Gastrocnemius medialis (tissue), 4 donors: Measurements from ENCODE around the gene PTPN3. TPM values are rescaled to one million over a fixed set of nuclear protein-coding genes. Genes with fewer than 3 reads are reported as not detected.

ENCODE experiments used
- ATAC-seq, 2 donors: fragments of 150-250 bp; one replicate each; pipeline ENCODE4 v1.9.1; 2016
- DNase-seq, 2 donors: peaks; one replicate each; pipeline ENCODE4 v3.0.0-alpha.2; 2019
- H3K27ac ChIP-seq, 4 donors: fragments of 200-600 bp; sonication (generic); 1 replicate in 1 of 4; 2 replicates in 3 of 4; pipeline ENCODE4 v1.5.1; 2016 to 2018; ENCODE audit warnings: mild to moderate bottlenecking in 2 of 4, moderate library complexity in 1 of 4
- H3K27me3 ChIP-seq, 3 donors: fragments of 200-600 bp; sonication (generic) in 2 of 3; 1 replicate in 1 of 3; 2 replicates in 2 of 3; pipeline versions ENCODE4 v1.5.1 to v1.6.0; 2016 to 2019; ENCODE audit warnings: mild to moderate bottlenecking in 1 of 3, moderate library complexity in 1 of 3
- H3K36me3 ChIP-seq, 2 donors: fragments of 200-600 bp; sonication (generic) in 1 of 2; one replicate each; pipeline ENCODE4 v1.5.1; 2017 to 2018
- H3K4me1 ChIP-seq, 2 donors: fragments of 200-600 bp; sonication (generic) in 1 of 2; one replicate each; pipeline ENCODE4 v1.5.1; 2016 to 2017; ENCODE audit warnings: mild to moderate bottlenecking in 2 of 2
- H3K4me3 ChIP-seq, 4 donors: fragments of 200-600 bp; sonication (generic) in 3 of 4; 1 replicate in 1 of 4; 2 replicates in 3 of 4; pipeline ENCODE4 v1.5.1; 2016 to 2019; ENCODE audit warnings: mild to moderate bottlenecking in 2 of 4
- H3K9me3 ChIP-seq, 3 donors: fragments of 200-600 bp; sonication (generic) in 2 of 3; 1 replicate in 1 of 3; 2 replicates in 2 of 3; pipeline ENCODE4 v1.5.1; 2016 to 2019
- POLR2A ChIP-seq, 2 donors: fragments of 450-650 bp; IDR thresholded peaks; one replicate each; pipeline ENCODE4 v1.6.1; 2017; ENCODE audit warnings: antibody characterized with exemption in 2 of 2, mild to moderate bottlenecking in 2 of 2, moderate library complexity in 2 of 2
- in situ Hi-C, 4 donors: fragments of 200-750 bp; cut with MboI; loops; one replicate each; pipeline versions ENCODE4 v1.15.0 to v1.8.0; 2017; ENCODE audit warnings: low sequenced_read_pairs in 4 of 4
- intact Hi-C: fragments of 100-400 bp; cut with DNase I; formaldehyde crosslinking; loops from one replicate; pipeline ENCODE4 v1.15.1; 2023; ENCODE audit warnings: low total_unique reads
- total RNA-seq, 4 donors: library from RNA; depleted of rRNA; stranded (reverse); fragments of >200 nt; gene quantifications; one replicate each; pipeline versions ENCODE4 v1.1.0 to v1.2.3, GENCODE V29; 2016
- TF ChIP-seq, protein P1 (sequence below), 5 experiments: fragments of 450-650 bp in 3 of 5; fragments of 200-600 bp in 2 of 5; sonication (generic) in 2 of 5; IDR thresholded peaks in 4 of 5; conservative IDR thresholded peaks in 1 of 5; 1 replicate in 4 of 5; 2 replicates in 1 of 5; pipeline ENCODE4 v1.5.1; 2016 to 2019; ENCODE audit warnings: antibody characterized with exemption in 5 of 5, mild to moderate bottlenecking in 3 of 5, moderate library complexity in 3 of 5

The PTPN3 gene
- total RNA-seq, 4 donors from 2014 or later = 15.6 to 305 (median 82.2) TPM

DNA sequence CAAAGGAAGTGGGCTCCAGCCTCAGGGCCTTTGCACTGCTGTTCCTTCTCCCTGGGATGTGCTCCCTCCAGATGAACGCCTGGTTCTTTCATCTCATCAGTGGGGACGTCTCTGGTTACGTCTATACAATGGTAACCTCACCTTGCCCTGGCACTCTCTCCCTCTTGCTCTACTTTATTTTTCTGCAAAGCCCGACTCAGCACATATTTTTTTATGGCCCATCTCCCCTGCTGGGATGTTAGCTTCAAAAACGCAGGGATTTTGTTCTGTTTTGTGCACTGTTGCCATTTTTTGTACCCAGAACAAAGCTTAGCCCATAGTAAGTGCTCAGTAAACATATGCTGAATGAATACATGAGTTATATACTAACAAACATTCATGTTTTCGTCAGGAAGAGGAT is 37.5 kb downstream of the PTPN3 start:
- ATAC-seq = no peak
- intact Hi-C loops = no loop called here

DNA sequence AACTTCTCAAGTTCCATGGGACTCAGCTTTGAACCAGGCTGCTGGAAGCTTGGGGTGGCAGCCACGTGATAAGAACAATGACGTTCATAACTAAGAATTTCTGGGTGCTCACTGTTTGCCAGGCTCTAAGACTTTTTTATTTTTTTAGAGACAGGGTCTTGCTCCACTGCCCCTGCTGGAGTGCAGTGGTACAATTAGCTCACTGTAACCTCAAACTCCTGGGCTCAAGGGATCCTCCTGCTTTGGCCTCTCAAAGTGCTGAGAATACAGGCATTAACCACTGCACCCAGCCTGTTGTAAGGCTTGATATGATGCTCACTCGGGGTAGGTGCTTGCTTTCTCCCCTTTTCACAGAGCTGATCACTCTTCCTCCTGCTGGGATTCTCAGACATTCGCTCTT is 38.7 kb downstream of the PTPN3 start:
- Histone ChIP-seq H3K27ac (no peak overlapping the region), H3K9me3 (no peaks in the 10 kb centered on the region), H3K4me3 (no peak overlapping the region), H3K27me3 (no peaks in the 10 kb centered on the region), H3K4me1 (peaks cover 0 to 3% of the 10 kb centered on the region in 2 donors), H3K36me3 (peaks cover 0 to 13% of the 10 kb centered on the region in 2 donors)
- DNase-seq = no peak
- in situ Hi-C loops = no loop called here
- no peak for ATAC-seq
- intact Hi-C loops = no loop called here
- TF ChIP-seq, protein P1, sequence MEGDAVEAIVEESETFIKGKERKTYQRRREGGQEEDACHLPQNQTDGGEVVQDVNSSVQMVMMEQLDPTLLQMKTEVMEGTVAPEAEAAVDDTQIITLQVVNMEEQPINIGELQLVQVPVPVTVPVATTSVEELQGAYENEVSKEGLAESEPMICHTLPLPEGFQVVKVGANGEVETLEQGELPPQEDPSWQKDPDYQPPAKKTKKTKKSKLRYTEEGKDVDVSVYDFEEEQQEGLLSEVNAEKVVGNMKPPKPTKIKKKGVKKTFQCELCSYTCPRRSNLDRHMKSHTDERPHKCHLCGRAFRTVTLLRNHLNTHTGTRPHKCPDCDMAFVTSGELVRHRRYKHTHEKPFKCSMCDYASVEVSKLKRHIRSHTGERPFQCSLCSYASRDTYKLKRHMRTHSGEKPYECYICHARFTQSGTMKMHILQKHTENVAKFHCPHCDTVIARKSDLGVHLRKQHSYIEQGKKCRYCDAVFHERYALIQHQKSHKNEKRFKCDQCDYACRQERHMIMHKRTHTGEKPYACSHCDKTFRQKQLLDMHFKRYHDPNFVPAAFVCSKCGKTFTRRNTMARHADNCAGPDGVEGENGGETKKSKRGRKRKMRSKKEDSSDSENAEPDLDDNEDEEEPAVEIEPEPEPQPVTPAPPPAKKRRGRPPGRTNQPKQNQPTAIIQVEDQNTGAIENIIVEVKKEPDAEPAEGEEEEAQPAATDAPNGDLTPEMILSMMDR (IDR thresholded peaks at IDR 0.05 in 4 of 5, conservative IDR thresholded peaks at IDR 0.05 in 1 of 5) = no peak

More for the DNA sequence above, 37.5 kb downstream of the PTPN3 start:
- no peak overlapping the region for H3K4me3 ChIP-seq
- H3K27ac ChIP-seq = no peak overlapping the region
- in situ Hi-C loops = no loop called here
- no peak for DNase-seq
- peaks cover 0 to 8% of the 10 kb centered on the region in 2 donors for H3K36me3 ChIP-seq
- no peaks in the 10 kb centered on the region for H3K27me3 ChIP-seq
- peaks cover 0 to 3% of the 10 kb centered on the region in 2 donors for H3K4me1 ChIP-seq
- TF ChIP-seq POLR2A (IDR thresholded peaks at IDR 0.05) = no peak
- TF ChIP-seq, protein P1 (IDR thresholded peaks at IDR 0.05 in 4 of 5, conservative IDR thresholded peaks at IDR 0.05 in 1 of 5) = no peak
- no peaks in the 10 kb centered on the region for H3K9me3 ChIP-seq

DNA sequence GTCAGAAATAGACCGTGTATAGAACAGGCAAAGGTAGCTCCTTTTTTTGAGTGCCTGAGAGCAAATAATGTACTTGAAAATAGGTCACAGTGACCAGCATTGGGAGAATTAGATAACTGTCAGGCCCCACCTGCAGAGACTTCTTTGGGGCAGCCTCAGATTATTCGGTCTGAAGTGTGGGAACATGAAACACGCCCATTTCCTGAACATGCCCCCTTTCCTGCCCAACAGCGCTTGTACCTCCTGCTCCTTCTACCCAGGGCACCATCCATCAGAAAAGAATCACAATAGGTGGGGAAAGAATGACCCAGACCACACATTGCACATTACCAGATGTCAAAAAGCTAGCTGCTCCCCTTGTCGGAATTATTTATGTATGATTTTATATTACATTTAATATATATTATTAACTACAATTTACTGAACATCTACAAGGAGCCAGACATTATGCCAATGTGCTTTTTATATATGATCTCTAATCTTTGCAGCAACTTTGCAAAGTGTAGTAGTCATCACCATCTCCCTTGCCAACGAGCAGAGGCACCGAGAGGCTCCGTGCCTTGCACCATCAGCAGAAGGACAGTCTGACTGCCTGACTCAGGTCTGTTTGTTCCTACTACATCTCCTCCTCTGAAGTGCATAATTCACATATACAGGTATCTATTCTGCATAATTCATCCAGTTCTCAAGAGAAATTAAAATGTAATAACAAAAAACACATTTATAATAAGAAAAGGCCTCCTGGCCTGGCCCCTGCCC is 39.5 kb downstream of the PTPN3 start:
- H3K27ac ChIP-seq = peak overlapping the region in 1 of 4 donors; percentile 5
- H3K4me3 ChIP-seq = no peak overlapping the region
- H3K9me3 ChIP-seq = no peaks in the 10 kb centered on the region
- DNase-seq (no peak), ATAC-seq (no peak)
- H3K27me3 ChIP-seq = no peaks in the 10 kb centered on the region
- H3K36me3 ChIP-seq = peaks cover 0 to 13% of the 10 kb centered on the region in 2 donors
- intact Hi-C loops (no loop called here), in situ Hi-C loops (no loop called here)
- TF ChIP-seq POLR2A (IDR thresholded peaks at IDR 0.05) = no peak
- TF ChIP-seq, protein P1 (IDR thresholded peaks at IDR 0.05 in 4 of 5, conservative IDR thresholded peaks at IDR 0.05 in 1 of 5) = peak in 1 of 5 experiments; percentile 9
- H3K4me1 ChIP-seq = peaks cover 0 to 3% of the 10 kb centered on the region in 2 donors

DNA sequence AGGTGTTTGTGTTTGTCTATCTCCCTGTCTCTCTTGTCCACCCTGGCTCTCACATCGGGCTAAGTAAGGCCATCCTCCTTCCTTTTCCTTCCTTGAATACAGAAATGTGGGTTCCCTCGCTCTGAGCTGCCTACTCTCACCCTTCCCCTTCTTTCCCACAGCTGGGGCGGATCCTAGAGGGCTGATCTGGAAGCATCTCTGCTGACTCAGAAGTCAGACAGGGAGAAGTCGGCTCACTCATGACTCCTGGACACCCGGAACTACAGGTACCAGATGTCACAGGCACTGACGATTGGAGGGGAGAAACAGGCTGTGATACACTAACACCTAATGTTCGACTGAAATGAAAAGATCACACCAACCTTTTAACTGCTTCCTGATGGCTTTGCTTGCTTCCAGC is 41.3 kb downstream of the PTPN3 start:
- H3K4me3 ChIP-seq = no peak overlapping the region
- no peak for ATAC-seq
- peaks cover 0 to 10% of the 10 kb centered on the region in 2 donors for H3K4me1 ChIP-seq
- H3K27me3 ChIP-seq = no peaks in the 10 kb centered on the region
- H3K36me3 ChIP-seq = peaks cover 0 to 13% of the 10 kb centered on the region in 2 donors
- in situ Hi-C loops (no loop called here), intact Hi-C loops (no loop called here)
- DNase-seq = no peak
- H3K27ac ChIP-seq = no peak overlapping the region
- no peaks in the 10 kb centered on the region for H3K9me3 ChIP-seq
- TF ChIP-seq, protein P1 (IDR thresholded peaks at IDR 0.05 in 4 of 5, conservative IDR thresholded peaks at IDR 0.05 in 1 of 5) = no peak
- TF ChIP-seq POLR2A (IDR thresholded peaks at IDR 0.05) = no peak
